ENCODE results near the gene CACNA2D1. TPM values are rescaled to one million over a fixed set of nuclear protein-coding genes. Genes with fewer than 3 reads are reported as not detected.

Gene CACNA2D1
- total and polyA plus RNA-seq, 9 of the 15 experiments (the other 6 are each of a cell fraction or from before 2014, with no cell fraction given): 0.49 TPM; not detected in 8

DNA sequence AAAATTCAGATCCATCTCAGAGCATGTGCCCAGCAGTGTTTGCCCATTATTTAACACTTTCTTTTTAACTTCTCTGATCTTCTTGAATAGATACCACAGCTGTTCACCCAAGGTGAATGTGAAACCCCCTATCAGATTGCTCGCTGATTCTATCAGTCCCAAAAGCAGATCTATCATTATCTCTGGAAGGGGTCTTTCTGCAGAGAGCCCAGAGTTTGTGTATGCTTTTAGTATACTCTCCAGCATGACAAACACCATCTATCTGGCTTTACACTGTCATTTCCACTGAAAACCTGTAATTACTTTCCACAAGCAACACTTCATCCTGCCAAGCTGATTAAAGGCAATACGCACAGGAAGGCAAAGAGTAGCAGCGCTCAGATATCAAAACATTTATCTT, 168.2 kb downstream of the CACNA2D1 start:
- FAIRE-seq: no peak
- no peak overlapping the region for H3K4me3 ChIP-seq
- H3K79me2 ChIP-seq (ENCODE audit: control insufficient read depth, insufficient read depth, low read length): no peaks in the 10 kb centered on the region

More for the DNA sequence above, 168.2 kb downstream of the CACNA2D1 start:
- Histone ChIP-seq H3K36me3 (ENCODE audit: control insufficient read depth, insufficient read depth, low read length) (no peaks in the 10 kb centered on the region), H3K4me2 (ENCODE audit: insufficient read depth, low read length) (no peak overlapping the region), H3K9me1 (ENCODE audit: control insufficient read depth, insufficient read depth, low read length) (no peaks in the 10 kb centered on the region), H3K9me3 (replicated peaks; ENCODE audit: control insufficient read depth, insufficient read depth, low read depth, low read length) (no peaks in the 10 kb centered on the region), H2AFZ (ENCODE audit: low read depth, low read length) (no peak overlapping the region), H3K4me1 (replicated peaks in 1 of 2; ENCODE audit: control insufficient read depth in 2 of 2, insufficient read depth in 2 of 2, low read length in 2 of 2) (no peaks in the 10 kb centered on the region), H3K27me3 (ENCODE audit: control insufficient read depth in 2 of 2, insufficient read depth in 2 of 2, low read length in 2 of 2) (no peaks in the 10 kb centered on the region), H3K9ac (ENCODE audit: insufficient read depth in 1 of 2, low read depth in 2 of 2, low read length in 2 of 2) (no peak overlapping the region), H4K20me1 (replicated peaks; ENCODE audit: control insufficient read depth, insufficient read depth, low read length) (no peaks in the 10 kb centered on the region), H3K27ac (ENCODE audit: extremely low read depth, low read depth, low read length) (no peak overlapping the region)
- WGBS (ENCODE audit: insufficient coverage, low coverage, missing lambda C conversion rate): 2% methylated on average over 3 of the region's 3 CpGs
- DNase-seq (ENCODE audit: extremely low read depth in 1 of 4, low spot score in 3 of 4) (no peak), ATAC-seq (no peak)
- no peak for TF ChIP-seq ZNF217 (CRISPR knock-in tag; IDR thresholded peaks at IDR 0.05)
- no peak for TF ChIP-seq CBX3 (IDR thresholded peaks at IDR 0.05; ENCODE audit: borderline replicate concordance in 1 of 2, low read length in 2 of 2)
- TF ChIP-seq GABPB2 (CRISPR knock-in tag; conservative IDR thresholded peaks at IDR 0.05): no peak
- TF ChIP-seq HNRNPH1 (optimal IDR thresholded peaks at IDR 0.05; ENCODE audit: low read depth, low read length): no peak
- no peak for TF ChIP-seq E2F3 (CRISPR knock-in tag; IDR thresholded peaks at IDR 0.05)
- TF ChIP-seq ZNF551 (CRISPR knock-in tag; IDR thresholded peaks at IDR 0.05): no peak
- TF ChIP-seq ZC3H8 (IDR thresholded peaks at IDR 0.05): no peak
- no peak for TF ChIP-seq KLF1 (tag; IDR thresholded peaks at IDR 0.05)
- TF ChIP-seq HNRNPUL1 (IDR thresholded peaks at IDR 0.05; ENCODE audit: low read length): no peak
- TF ChIP-seq, protein P1, sequence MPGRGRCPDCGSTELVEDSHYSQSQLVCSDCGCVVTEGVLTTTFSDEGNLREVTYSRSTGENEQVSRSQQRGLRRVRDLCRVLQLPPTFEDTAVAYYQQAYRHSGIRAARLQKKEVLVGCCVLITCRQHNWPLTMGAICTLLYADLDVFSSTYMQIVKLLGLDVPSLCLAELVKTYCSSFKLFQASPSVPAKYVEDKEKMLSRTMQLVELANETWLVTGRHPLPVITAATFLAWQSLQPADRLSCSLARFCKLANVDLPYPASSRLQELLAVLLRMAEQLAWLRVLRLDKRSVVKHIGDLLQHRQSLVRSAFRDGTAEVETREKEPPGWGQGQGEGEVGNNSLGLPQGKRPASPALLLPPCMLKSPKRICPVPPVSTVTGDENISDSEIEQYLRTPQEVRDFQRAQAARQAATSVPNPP (IDR thresholded peaks at IDR 0.05; ENCODE audit: borderline replicate concordance, insufficient read depth, insufficient read length): no peak
- TF ChIP-seq MED1 (CRISPR knock-in tag; IDR thresholded peaks at IDR 0.05; ENCODE audit: borderline replicate concordance): no peak
- TF ChIP-seq IFI16 (CRISPR knock-in tag; IDR thresholded peaks at IDR 0.05): no peak
- TF ChIP-seq, protein P2, sequence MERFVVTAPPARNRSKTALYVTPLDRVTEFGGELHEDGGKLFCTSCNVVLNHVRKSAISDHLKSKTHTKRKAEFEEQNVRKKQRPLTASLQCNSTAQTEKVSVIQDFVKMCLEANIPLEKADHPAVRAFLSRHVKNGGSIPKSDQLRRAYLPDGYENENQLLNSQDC (CRISPR knock-in tag; IDR thresholded peaks at IDR 0.05): no peak
- no peak for TF ChIP-seq KLF16 (IDR thresholded peaks at IDR 0.05)
- no peak for TF ChIP-seq ZNF507 (tag; conservative IDR thresholded peaks at IDR 0.05)
- TF ChIP-seq, protein P3, sequence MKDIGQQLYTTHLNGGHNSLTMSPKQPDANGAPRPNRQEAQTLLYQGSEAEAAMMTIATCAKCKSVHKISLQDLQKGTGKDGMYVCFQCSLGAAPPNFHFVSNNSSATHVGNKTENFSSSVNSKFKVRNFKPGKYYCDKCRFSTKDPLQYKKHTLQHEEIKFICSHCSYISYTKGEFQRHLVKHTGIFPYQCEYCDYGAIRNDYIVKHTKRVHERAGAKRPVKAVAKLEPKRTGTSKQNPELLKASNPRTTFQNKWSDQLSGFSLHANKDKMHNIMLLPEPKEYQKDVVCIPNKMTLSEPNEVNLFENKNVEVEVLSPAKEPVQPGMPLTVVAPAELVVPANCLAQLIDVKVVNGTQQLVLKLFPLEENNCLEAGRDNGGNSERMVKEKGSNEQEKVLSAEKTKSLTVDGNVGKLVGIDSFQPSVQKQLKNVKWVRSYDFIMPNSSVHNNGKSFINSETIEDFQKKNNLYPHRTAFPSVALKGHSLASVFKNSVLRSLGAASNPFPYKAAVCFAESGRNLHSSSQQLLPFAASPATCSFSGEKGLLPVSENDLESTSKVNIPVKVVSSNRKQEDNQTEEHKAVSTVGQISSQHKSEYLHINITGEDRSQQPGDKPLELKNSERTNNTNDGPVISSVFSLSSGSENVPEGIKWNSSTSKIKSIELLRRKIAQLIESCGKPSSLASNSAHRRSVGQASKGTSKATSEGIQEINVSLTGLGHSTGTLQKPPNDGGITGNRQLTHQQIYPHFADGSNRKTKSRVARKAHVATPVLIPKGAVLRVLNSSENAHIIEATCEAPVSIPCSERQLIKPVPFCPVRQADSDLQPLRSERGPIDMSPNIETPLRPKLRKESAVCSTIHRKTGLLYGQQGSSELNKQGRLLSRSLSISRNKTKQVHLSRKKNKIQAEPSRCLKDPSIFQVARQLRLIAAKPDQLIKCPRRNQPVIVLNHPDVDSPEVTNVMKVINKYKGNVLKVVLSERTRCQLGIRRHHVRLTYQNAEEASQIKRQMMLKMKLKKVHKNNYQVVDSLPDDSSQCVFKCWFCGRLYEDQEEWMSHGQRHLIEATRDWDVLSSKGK (CRISPR knock-in tag; IDR thresholded peaks at IDR 0.05): no peak
- TF ChIP-seq DDX20 (tag; IDR thresholded peaks at IDR 0.05; ENCODE audit: low read depth): no peak
- intact Hi-C loops (cut with micrococcal nuclease) (no loop called here), in situ Hi-C loops (cut with MboI) (no loop called here)
- BruUV-seq (replicated peaks): no TSS peak
- ChIA-PET POLR2A (no interaction called here), CTCF (ENCODE audit: low intra/inter-chr PET ratio) (no interaction called here)

Data from K562 (cell line).